GM12878 (cell line): ENCODE data around the gene ZNF92.

Experiments
- CEBPB ChIP-seq, 2 experiments: fragments of 150-350 bp in 1 of 2; IDR thresholded peaks; 2 replicates each; pipeline ENCODE4 v1.6.1; 2012 to 2014; ENCODE audit warnings: low read depth in 2 of 2, low read length in 2 of 2, borderline replicate concordance in 1 of 2, inconsistent platforms in 1 of 2
- HCFC1 ChIP-seq: fragments of 150-350 bp; IDR thresholded peaks from 2 replicates; pipeline ENCODE4 v1.6.1; 2014; ENCODE audit warnings: low read length
- MEF2A ChIP-seq: IDR thresholded peaks from 2 replicates; pipeline ENCODE4 v1.6.1; 2011; ENCODE audit warnings: low read depth, mild to moderate bottlenecking, low read length, moderate library complexity; ENCODE audit not compliant: insufficient read depth
- POLR2A ChIP-seq: IDR thresholded peaks from 2 replicates; pipeline ENCODE4 v1.6.1; 2011; ENCODE audit warnings: low read depth, mild to moderate bottlenecking, low read length
- POLR2AphosphoS5 ChIP-seq: IDR thresholded peaks from 2 replicates; pipeline ENCODE4 v1.6.1; 2011; ENCODE audit warnings: mild to moderate bottlenecking, low read length, inconsistent platforms
- RCOR1 ChIP-seq: conservative IDR thresholded peaks from 2 replicates; pipeline ENCODE4 v1.6.1; 2012; ENCODE audit warnings: low read depth, low read length, improper control_type of control experiment
- TARDBP ChIP-seq: IDR thresholded peaks from 2 replicates; pipeline ENCODE4 v1.6.1; 2016; ENCODE audit warnings: borderline replicate concordance
- ZNF274 ChIP-seq: IDR thresholded peaks from one replicate; pipeline ENCODE4 v1.8.0; 2011; ENCODE audit not compliant: insufficient read length, insufficient read depth
- ZZZ3 ChIP-seq: IDR thresholded peaks from 2 replicates; pipeline ENCODE4 v1.6.1; 2011; ENCODE audit warnings: low read depth; ENCODE audit not compliant: control insufficient read depth, insufficient read length
- TF ChIP-seq, protein P1 (sequence below): IDR thresholded peaks from 2 replicates; pipeline ENCODE4 v1.6.1; 2011; ENCODE audit warnings: borderline replicate concordance, low read depth, mild to moderate bottlenecking, moderate library complexity, mixed read lengths, low read length; ENCODE audit not compliant: insufficient read depth; ENCODE audit errors: extremely low read length
- TF ChIP-seq, protein P2 (sequence below): IDR thresholded peaks from 2 replicates; pipeline ENCODE4 v1.6.1; 2012; ENCODE audit warnings: low read depth, low read length, improper control_type of control experiment
- TF ChIP-seq, protein P3 (sequence below): fragments of 450-650 bp; IDR thresholded peaks from 2 replicates; pipeline ENCODE4 v1.6.1; 2017; ENCODE audit warnings: mild to moderate bottlenecking
- TF ChIP-seq, protein P4 (sequence below), 3 experiments: IDR thresholded peaks in 2 of 3; conservative IDR thresholded peaks in 1 of 3; 2 replicates each; pipeline ENCODE4 v1.5.1; 2011; ENCODE audit warnings: low read depth in 3 of 3, low read length in 3 of 3, mild to moderate bottlenecking in 3 of 3, control low read depth in 2 of 3, moderate library complexity in 2 of 3, inconsistent platforms in 1 of 3, mixed read lengths in 1 of 3; ENCODE audit not compliant: control insufficient read depth in 2 of 3, insufficient read depth in 1 of 3; ENCODE audit errors: extremely low read depth in 1 of 3

DNA sequence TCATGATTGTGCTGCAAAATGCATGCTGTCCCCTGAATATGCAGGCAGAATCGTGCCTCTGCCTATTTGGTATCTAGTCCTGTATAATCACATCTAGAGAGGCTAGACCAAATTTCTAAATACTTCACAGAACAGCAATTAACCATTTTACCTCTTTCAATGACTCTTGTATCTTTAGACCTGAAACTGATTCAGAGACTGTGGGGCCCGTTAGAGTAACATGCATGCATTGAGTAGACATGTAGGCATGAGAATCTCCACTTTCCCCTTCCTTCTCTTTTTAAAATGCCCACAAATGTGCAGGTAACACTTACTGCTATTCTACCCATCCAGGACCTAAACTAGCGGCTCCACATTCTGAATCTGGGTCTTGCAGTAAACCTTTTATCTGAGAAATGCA lies 8.8 kb downstream of the ZNF92 start:
- TF ChIP-seq POLR2AphosphoS5 (no peak), TARDBP (no peak), POLR2A (no peak), ZNF274 (no peak), RCOR1 (no peak), CEBPB (IDR thresholded peaks at IDR 0.05; ENCODE audit: borderline replicate concordance in 1 of 2, low read depth in 2 of 2, low read length in 2 of 2) (no peak), HCFC1 (no peak), ZZZ3 (no peak), MEF2A (no peak)
- TF ChIP-seq, protein P1, sequence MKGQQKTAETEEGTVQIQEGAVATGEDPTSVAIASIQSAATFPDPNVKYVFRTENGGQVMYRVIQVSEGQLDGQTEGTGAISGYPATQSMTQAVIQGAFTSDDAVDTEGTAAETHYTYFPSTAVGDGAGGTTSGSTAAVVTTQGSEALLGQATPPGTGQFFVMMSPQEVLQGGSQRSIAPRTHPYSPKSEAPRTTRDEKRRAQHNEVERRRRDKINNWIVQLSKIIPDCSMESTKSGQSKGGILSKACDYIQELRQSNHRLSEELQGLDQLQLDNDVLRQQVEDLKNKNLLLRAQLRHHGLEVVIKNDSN = no peak
- TF ChIP-seq, protein P2, sequence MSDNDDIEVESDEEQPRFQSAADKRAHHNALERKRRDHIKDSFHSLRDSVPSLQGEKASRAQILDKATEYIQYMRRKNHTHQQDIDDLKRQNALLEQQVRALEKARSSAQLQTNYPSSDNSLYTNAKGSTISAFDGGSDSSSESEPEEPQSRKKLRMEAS = no peak
- TF ChIP-seq, protein P3, sequence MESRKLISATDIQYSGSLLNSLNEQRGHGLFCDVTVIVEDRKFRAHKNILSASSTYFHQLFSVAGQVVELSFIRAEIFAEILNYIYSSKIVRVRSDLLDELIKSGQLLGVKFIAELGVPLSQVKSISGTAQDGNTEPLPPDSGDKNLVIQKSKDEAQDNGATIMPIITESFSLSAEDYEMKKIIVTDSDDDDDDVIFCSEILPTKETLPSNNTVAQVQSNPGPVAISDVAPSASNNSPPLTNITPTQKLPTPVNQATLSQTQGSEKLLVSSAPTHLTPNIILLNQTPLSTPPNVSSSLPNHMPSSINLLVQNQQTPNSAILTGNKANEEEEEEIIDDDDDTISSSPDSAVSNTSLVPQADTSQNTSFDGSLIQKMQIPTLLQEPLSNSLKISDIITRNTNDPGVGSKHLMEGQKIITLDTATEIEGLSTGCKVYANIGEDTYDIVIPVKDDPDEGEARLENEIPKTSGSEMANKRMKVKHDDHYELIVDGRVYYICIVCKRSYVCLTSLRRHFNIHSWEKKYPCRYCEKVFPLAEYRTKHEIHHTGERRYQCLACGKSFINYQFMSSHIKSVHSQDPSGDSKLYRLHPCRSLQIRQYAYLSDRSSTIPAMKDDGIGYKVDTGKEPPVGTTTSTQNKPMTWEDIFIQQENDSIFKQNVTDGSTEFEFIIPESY = no peak; the same call in 1 of the 2 replicates
- TF ChIP-seq, protein P4, sequence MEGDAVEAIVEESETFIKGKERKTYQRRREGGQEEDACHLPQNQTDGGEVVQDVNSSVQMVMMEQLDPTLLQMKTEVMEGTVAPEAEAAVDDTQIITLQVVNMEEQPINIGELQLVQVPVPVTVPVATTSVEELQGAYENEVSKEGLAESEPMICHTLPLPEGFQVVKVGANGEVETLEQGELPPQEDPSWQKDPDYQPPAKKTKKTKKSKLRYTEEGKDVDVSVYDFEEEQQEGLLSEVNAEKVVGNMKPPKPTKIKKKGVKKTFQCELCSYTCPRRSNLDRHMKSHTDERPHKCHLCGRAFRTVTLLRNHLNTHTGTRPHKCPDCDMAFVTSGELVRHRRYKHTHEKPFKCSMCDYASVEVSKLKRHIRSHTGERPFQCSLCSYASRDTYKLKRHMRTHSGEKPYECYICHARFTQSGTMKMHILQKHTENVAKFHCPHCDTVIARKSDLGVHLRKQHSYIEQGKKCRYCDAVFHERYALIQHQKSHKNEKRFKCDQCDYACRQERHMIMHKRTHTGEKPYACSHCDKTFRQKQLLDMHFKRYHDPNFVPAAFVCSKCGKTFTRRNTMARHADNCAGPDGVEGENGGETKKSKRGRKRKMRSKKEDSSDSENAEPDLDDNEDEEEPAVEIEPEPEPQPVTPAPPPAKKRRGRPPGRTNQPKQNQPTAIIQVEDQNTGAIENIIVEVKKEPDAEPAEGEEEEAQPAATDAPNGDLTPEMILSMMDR (IDR thresholded peaks at IDR 0.05 in 2 of 3, conservative IDR thresholded peaks at IDR 0.05 in 1 of 3; ENCODE audit: control insufficient read depth in 2 of 3, extremely low read depth in 1 of 3, insufficient read depth in 1 of 3, low read depth in 3 of 3, low read length in 3 of 3) = no peak
